Choroid plexus epithelial cell (primary cell): ENCODE results near the gene DNAJC6.
A peak's percentile ranks its signal among the peaks of the same experiment; 100 is the strongest.

ENCODE experiments used
- DNase-seq: peaks from one replicate; pipeline ENCODE4 v3.0.0-alpha.2; 2010; ENCODE audit warnings: low read depth
- H3K4me3 ChIP-seq: 2 replicates; pipeline ENCODE4 v1.5.1; 2011; ENCODE audit warnings: low read depth, mild to moderate bottlenecking, control low read depth, low read length, moderate library complexity
- TF ChIP-seq, protein P1 (sequence below): conservative IDR thresholded peaks from 2 replicates; pipeline ENCODE4 v1.5.1; 2011; ENCODE audit warnings: low read depth, mild to moderate bottlenecking, control low read depth, inconsistent platforms, low read length, moderate library complexity

The DNAJC6 gene

DNA sequence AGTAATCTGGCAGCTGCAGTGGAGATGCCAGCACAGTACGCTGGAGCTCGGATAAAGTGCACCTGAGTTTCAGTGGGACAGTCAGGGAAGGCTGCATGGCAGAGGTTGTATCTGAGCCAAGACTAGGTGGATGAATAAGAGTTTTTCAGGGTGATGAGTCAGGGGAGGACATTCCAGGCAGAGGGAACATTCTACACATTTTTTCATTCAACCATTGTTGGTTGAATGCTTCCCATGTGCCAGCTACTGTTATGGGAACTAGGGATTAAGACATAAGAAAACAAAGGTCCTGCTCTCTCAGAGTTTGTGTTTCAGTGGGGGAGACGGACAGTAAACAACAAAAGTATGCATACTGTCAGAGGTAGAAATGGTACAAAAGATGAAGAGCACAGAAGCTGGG lies 116.4 kb downstream of the DNAJC6 start:
- H3K4me3 ChIP-seq, result no peak overlapping the region
- TF ChIP-seq, protein P1, sequence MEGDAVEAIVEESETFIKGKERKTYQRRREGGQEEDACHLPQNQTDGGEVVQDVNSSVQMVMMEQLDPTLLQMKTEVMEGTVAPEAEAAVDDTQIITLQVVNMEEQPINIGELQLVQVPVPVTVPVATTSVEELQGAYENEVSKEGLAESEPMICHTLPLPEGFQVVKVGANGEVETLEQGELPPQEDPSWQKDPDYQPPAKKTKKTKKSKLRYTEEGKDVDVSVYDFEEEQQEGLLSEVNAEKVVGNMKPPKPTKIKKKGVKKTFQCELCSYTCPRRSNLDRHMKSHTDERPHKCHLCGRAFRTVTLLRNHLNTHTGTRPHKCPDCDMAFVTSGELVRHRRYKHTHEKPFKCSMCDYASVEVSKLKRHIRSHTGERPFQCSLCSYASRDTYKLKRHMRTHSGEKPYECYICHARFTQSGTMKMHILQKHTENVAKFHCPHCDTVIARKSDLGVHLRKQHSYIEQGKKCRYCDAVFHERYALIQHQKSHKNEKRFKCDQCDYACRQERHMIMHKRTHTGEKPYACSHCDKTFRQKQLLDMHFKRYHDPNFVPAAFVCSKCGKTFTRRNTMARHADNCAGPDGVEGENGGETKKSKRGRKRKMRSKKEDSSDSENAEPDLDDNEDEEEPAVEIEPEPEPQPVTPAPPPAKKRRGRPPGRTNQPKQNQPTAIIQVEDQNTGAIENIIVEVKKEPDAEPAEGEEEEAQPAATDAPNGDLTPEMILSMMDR, result no peak
- peak; percentile 83 for DNase-seq

GRCh38 chr1:65429078-65429477 lies 119.7 kb downstream of the DNAJC6 start:
- TF ChIP-seq, protein P1, result no peak
- no peak overlapping the region for H3K4me3 ChIP-seq
- DNase-seq, result no peak

- H3K4me3 ChIP-seq, result no peak overlapping the region
- TF ChIP-seq, protein P1, result no peak
- DNase-seq, result peak; percentile 89
Measured at GRCh38 chr1:65429806-65430205, 120.5 kb downstream of the DNAJC6 start.

- no peak overlapping the region for H3K4me3 ChIP-seq
- peak; percentile 78 for DNase-seq
- TF ChIP-seq, protein P1, result peak; percentile 59
Measured at GRCh38 chr1:65431111-65431705, 121.9 kb downstream of the DNAJC6 start.

DNA sequence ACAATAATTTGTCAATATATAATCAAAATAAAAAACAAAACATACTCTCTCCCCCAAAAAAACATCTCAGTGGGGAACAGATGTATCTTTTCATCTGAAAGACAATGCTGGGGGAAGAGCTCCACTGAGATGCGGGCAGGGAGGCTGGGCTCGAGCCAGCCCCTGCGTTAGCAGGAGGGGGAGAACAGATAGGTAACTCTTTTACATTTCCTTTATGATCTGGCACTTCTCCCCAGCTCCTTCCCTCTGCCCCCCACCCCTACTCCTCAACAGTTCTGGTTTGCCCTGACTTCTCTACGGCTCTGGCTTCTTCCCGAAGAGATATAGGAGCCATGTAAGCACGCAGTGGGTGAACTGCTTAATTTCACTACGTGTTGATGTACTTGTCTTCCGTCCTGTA lies 123.6 kb downstream of the DNAJC6 start:
- TF ChIP-seq, protein P1, result no peak
- no peak overlapping the region for H3K4me3 ChIP-seq
- no peak for DNase-seq

DNA sequence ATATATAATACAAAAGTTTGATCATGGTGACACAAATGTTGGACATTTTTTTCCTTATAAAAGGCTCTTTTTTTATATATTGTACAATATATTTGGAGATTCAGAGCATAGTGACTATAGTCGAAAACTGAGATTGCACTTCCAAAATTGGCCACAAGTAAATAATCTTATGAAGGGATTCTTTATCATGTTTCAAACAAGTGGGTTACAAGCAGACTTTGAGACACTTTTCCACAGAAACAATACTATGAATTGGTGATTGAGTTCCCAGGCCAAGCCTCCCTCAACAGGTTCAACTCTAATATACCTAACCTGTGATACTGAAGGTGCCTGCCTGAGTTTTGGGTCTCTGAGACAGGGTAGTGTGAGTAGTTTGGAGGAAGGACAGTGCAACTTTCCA lies 124.9 kb downstream of the DNAJC6 start:
- DNase-seq, result peak; percentile 11
- H3K4me3 ChIP-seq, result no peak overlapping the region
- TF ChIP-seq, protein P1, result no peak

DNA sequence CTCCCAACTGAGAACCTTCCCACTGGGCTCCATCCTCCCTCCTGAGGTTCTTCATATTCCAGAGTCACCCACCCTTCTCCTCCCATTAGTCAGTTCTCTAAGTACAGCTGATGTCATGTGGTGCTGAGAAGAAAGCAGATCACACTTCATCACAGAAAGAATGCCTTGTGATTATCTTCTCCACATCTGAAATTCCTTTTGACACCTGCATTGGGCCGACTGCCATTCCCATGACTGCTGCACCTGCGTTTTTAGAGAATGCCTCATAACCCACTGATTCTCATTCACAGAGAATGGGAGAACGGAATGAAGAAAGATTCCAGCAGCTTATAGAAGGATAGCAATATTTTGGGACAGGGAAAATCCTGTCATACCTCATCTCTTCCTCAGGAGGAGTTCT lies 125.4 kb downstream of the DNAJC6 start:
- TF ChIP-seq, protein P1, result no peak
- no peak overlapping the region for H3K4me3 ChIP-seq
- no peak for DNase-seq
